Osteoblast (primary cell): ENCODE data around the gene CHD6. TPM values are rescaled to one million over a fixed set of nuclear protein-coding genes. Genes with fewer than 3 reads are reported as not detected.

ENCODE experiments used
- DNase-seq: peaks from one replicate; pipeline ENCODE4 v3.0.0; 2011; ENCODE audit warnings: low spot score, mixed read lengths; ENCODE audit not compliant: insufficient read length; ENCODE audit errors: missing footprints
- H2AFZ ChIP-seq: 2 replicates; pipeline ENCODE4 v1.6.0; 2011; ENCODE audit warnings: mild to moderate bottlenecking, low read length
- H3K27ac ChIP-seq: 2 replicates; pipeline ENCODE4 v1.5.1; 2011; ENCODE audit warnings: mild to moderate bottlenecking, low read depth, low read length, moderate library complexity
- H3K27me3 ChIP-seq: 2 replicates; pipeline ENCODE4 v1.6.0; 2012; ENCODE audit warnings: mild to moderate bottlenecking, control low read depth, inconsistent platforms, low read length, moderate library complexity; ENCODE audit not compliant: insufficient read depth
- H3K36me3 ChIP-seq: 2 replicates; pipeline ENCODE4 v1.5.1; 2011; ENCODE audit warnings: mild to moderate bottlenecking, low read length, control low read depth, moderate library complexity; ENCODE audit not compliant: insufficient read depth
- H3K4me1 ChIP-seq: 2 replicates; pipeline ENCODE4 v1.5.1; 2011; ENCODE audit warnings: mild to moderate bottlenecking, low read length, control low read depth, moderate library complexity; ENCODE audit not compliant: insufficient read depth
- H3K4me2 ChIP-seq: 2 replicates; pipeline ENCODE4 v1.6.0; 2011; ENCODE audit warnings: mild to moderate bottlenecking, low read length; ENCODE audit not compliant: insufficient read depth
- H3K4me3 ChIP-seq: fragments of 200-600 bp; sonication (generic); 3 replicates; pipeline ENCODE4 v1.5.1; 2012; ENCODE audit warnings: mild to moderate bottlenecking, low read length, inconsistent platforms; ENCODE audit not compliant: insufficient read depth
- H3K79me2 ChIP-seq: 2 replicates; pipeline ENCODE4 v1.6.0; 2012; ENCODE audit warnings: mild to moderate bottlenecking, low read length, control low read depth, inconsistent platforms; ENCODE audit not compliant: insufficient read depth
- H3K9me3 ChIP-seq: 2 replicates; pipeline ENCODE4 v1.5.1; 2011; ENCODE audit warnings: low read depth, low read length, control low read depth
- H4K20me1 ChIP-seq: 2 replicates; pipeline ENCODE4 v1.6.0; 2012; ENCODE audit warnings: mild to moderate bottlenecking, low read length, control low read depth; ENCODE audit not compliant: insufficient read depth
- CTCF ChIP-seq: IDR thresholded peaks from 2 replicates; pipeline ENCODE4 v1.5.1; 2011; ENCODE audit warnings: mild to moderate bottlenecking, low read depth, low read length, moderate library complexity; ENCODE audit errors: extremely low read depth
- total RNA-seq: library from RNA; depleted of rRNA; stranded (reverse); fragments of >200 nt; gene quantifications from 2 replicates; pipeline ENCODE4 v1.2.3, GENCODE V29; 2012

Gene CHD6
- total RNA-seq, 1 donor = 32.2 TPM

- Histone ChIP-seq H4K20me1 (peaks cover 53% of the 10 kb centered on the region), H3K4me2 (no peak overlapping the region), H3K9me3 (no peaks in the 10 kb centered on the region), H3K4me1 (peaks cover 11% of the 10 kb centered on the region), H3K27ac (no peak overlapping the region), H2AFZ (no peak overlapping the region), H3K36me3 (no peaks in the 10 kb centered on the region), H3K4me3 (no peak overlapping the region), H3K79me2 (peaks cover 53% of the 10 kb centered on the region), H3K27me3 (no peaks in the 10 kb centered on the region)
- peak; percentile 8 for DNase-seq
- TF ChIP-seq CTCF = no peak
Measured at GRCh38 chr20:41587523-41587922, 30.7 kb downstream of the CHD6 start.

- no peak overlapping the region for H3K4me2 ChIP-seq
- H3K4me1 ChIP-seq = peaks cover 11% of the 10 kb centered on the region
- H4K20me1 ChIP-seq = peaks cover 46% of the 10 kb centered on the region
- H3K36me3 ChIP-seq = no peaks in the 10 kb centered on the region
- no peak for DNase-seq
- no peak overlapping the region for H2AFZ ChIP-seq
- H3K9me3 ChIP-seq = no peaks in the 10 kb centered on the region
- H3K4me3 ChIP-seq = no peak overlapping the region
- peaks cover 51% of the 10 kb centered on the region for H3K79me2 ChIP-seq
- H3K27ac ChIP-seq = no peak overlapping the region
- H3K27me3 ChIP-seq = no peaks in the 10 kb centered on the region
- no peak for TF ChIP-seq CTCF
Measured at GRCh38 chr20:41586772-41587171, 31.4 kb downstream of the CHD6 start.

GRCh38 chr20:41580350-41580749 is 37.8 kb downstream of the CHD6 start:
- H3K9me3 ChIP-seq = no peaks in the 10 kb centered on the region
- H3K4me1 ChIP-seq = peaks cover 6% of the 10 kb centered on the region
- H3K27me3 ChIP-seq = no peaks in the 10 kb centered on the region
- peaks cover 73% of the 10 kb centered on the region for H3K79me2 ChIP-seq
- TF ChIP-seq CTCF = no peak
- H3K4me2 ChIP-seq = no peak overlapping the region
- no peak overlapping the region for H3K27ac ChIP-seq
- H3K4me3 ChIP-seq = no peak overlapping the region
- no peak overlapping the region for H2AFZ ChIP-seq
- H3K36me3 ChIP-seq = no peaks in the 10 kb centered on the region
- H4K20me1 ChIP-seq = peaks cover 59% of the 10 kb centered on the region
- no peak for DNase-seq

- peak; percentile 60 for DNase-seq
Measured at GRCh38 chr20:41577129-41578009, 40.8 kb downstream of the CHD6 start.

More at GRCh38 chr20:41577129-41578009, 40.8 kb downstream of the CHD6 start:
- no peak overlapping the region for H3K4me2 ChIP-seq
- H3K4me1 ChIP-seq = peaks cover 6% of the 10 kb centered on the region
- no peak overlapping the region for H3K4me3 ChIP-seq
- H3K79me2 ChIP-seq = peaks cover 82% of the 10 kb centered on the region
- no peak overlapping the region for H3K27ac ChIP-seq
- no peak overlapping the region for H2AFZ ChIP-seq
- no peaks in the 10 kb centered on the region for H3K9me3 ChIP-seq
- no peaks in the 10 kb centered on the region for H3K36me3 ChIP-seq
- no peak for TF ChIP-seq CTCF
- no peaks in the 10 kb centered on the region for H3K27me3 ChIP-seq
- H4K20me1 ChIP-seq = peaks cover 65% of the 10 kb centered on the region
